Measurements from ENCODE around the gene NTHL1.

Gene NTHL1

GRCh38 chr16:2062801-2063200 lies 15.2 kb upstream of the NTHL1 start:
- DNase-seq = no peak

- no peak for DNase-seq
Measured at GRCh38 chr16:2061526-2061925, 13.9 kb upstream of the NTHL1 start.

- no peak for DNase-seq
Measured at GRCh38 chr16:2061023-2061422, 13.4 kb upstream of the NTHL1 start.

DNA sequence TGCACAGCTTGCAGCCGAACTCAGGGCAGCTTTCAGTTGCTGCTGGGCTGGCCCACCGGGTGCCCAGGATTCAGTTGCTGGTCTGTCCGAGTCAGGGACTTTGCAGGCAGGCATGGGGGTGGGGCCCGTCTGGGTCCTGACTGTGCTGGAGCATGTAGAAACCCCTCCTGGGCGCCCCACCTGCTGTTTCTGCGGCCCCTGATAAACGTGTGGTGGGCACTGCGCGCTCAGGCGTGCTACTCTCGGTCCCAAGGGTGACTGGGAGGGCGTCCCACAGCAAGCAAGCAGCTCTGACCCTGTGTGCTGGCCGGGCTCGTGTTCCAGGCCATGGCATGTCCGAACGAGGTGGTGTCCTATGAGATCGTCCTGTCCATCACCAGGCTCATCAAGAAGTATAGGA lies 12.7 kb upstream of the NTHL1 start:
- DNase-seq = no peak

- no peak for DNase-seq
Measured at GRCh38 chr16:2058872-2059271, 11.2 kb upstream of the NTHL1 start.

- no peak for DNase-seq
Measured at GRCh38 chr16:2058420-2058819, 10.8 kb upstream of the NTHL1 start.

DNA sequence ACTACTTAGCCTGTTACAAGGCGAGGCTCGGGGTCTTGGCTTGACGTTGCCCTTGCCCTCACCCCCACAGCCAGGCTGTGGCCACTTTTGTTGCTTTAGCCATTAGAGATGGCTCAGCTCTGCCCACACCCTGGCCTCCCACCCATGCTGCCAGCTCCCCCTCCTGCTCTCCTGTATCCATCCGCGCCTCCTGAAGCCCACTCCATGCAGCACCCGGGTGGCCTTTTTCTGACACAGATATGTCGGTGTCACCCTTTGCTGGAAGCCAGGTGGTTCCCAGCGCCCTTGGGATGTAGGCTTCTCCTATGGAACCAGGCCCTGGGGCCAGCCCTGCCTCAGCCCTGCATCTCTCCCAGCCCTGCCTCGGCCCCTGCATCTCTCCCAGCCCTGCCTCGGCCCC lies 9.8 kb upstream of the NTHL1 start:
- no peak for DNase-seq

DNA sequence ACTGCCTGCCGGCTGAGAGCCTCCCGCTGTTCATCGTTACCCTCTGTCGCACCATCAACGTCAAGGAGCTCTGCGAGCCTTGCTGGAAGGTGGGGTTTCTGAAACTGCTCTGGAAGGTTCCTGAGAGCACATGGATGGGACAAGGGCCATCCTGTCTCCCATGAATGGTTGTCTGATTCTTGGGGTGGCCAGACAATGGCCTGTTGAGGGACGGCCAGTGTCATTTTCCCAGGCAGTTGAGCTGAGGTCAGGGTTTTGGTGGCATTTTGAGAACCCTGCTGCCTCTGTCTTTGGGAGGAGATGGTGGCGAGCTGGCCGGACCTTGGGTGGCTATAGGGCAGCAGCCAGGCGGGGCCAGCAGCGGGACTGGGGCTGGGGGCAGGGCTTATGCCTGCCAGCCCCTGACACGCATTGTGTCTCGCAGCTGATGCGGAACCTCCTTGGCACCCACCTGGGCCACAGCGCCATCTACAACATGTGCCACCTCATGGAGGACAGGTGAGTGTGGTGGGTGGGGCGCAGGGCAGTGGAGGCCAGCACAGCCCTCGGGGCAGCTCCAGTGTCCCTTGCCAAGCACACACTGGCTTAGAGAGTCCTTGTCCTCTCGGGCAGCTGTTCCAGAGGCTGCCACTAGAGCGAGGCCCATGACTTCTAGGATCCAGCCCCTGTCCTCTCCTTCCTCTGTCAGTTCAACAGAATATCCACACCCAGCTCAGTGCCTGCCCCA lies 9.2 kb upstream of the NTHL1 start:
- DNase-seq = no peak

- DNase-seq = no peak
Measured at GRCh38 chr16:2056077-2056476, 8.4 kb upstream of the NTHL1 start.

DNA sequence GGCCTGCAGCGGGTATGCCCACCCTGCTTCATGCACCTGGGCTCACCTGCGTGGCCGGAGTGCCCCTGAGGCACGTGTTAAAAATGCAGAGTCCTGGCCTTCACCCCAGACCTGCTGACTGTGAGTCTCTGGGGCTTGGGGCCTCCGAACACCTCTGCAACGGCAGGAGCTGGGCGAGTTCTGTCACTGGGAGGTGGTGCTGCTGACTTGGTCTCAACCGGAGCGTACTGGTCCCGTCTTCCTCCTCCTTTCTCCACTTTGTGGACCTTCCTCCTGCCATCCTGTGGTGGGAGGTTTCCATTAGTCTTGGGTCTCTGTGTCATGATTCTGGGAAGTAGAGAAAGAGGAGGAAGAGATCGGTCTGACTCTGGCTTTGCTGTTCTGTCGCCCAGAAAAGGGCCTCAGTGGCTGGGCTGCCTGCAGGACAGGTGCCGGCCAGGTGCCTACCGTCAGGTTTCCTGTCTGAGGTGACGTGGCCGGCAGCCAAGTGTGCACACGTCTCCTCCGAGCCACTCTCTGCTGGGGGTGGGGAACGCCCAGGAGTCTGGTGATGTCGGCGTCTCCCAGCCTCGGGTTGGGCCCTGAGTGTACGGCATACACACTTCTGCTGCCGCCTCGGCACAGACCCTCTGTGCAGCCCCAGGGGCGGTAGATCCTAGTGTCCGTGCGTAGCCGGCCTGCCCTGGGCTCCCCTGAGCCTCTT lies 7.1 kb upstream of the NTHL1 start:
- DNase-seq = no peak

DNA sequence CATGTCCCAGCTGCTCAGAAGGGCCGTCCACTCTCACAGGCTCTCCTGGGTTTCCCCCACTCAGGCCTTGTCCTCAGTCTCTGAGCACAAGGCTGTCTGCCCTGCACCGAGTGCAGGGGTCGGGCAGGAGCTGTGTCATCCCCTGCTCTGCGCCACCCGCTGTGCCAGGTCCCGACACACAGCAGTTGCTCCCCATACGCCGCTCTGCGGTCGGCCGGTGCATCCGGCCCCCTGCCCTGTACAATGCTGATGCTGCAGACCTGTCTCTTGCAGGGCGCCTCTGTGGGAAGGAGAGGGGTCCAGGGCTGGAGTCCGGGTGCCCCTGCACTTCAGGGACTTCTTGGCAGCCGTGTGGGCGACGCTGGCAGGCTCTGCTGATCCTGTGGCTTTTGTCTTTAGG lies 6.3 kb upstream of the NTHL1 start:
- no peak for DNase-seq

- no peak for DNase-seq
Measured at GRCh38 chr16:2053211-2053610, 5.6 kb upstream of the NTHL1 start.

DNA sequence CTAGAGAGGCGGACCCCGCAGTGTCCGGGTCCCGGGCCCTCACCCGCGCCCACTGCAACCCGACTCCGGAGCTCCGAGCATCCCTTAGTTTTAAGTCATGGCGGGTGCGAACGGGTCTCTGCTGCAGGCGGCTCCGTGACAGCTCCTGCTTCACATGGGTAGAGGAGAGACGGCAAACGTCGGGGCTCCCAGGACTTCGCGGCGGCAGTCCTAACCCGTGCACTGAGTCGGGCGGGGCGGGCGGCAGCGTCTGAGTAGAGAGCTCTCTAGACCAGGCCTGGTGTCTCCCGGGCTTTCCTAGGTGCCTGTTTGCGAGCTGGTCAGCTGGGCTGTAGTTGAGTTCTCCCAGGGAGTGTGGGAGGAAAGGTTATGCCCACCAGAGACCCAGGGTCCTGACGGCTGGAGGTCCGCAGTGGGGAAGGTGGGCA lies 496 bp upstream of the NTHL1 start:
- DNase-seq = no peak

GRCh38 chr16:2046893-2047329 lies 723 bp downstream of the NTHL1 start:
- DNase-seq = no peak

DNA sequence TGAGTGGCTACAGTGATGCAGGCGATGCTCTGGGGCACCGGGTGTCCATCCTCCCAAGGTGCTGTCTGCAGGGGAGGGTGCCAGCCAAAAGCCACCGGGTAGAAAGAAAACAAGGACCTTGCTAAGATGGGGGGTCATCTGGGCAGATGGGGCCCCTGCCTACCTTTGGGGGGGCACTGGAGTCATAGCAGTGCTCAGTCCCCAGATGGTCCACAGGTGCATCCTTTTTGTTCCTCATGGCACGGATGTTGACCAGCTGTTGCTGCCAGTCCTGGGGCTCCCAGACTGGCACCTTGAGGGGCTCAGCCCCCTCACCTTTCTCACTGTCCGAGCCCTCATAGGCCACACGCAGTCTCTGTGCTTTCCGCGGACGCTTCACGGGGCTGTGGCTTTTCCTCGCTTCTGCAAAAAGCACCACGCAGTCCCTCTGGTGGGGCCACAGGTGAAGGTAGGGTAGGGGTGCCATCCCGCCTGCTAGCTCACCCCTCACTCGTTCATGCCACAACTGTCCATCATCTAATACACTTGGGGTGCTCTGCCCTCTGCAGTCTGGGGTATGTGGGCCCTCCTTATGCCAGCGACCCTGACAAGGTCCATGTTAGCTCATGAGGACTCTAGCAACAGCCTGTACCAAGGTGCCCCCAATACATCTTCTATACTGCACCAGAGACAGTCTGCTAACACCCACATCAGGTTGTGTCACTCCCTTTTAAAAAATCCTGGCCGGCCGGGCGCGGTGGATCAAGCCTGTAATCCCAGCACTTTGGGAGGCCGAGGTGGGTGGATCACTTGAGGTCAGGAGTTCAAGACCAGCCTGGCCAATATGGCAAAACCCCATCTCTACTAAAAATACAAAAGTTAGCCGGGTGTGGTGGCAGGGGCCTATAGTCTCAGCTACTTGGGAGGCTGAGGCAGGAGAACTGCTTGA lies 1.4 kb downstream of the NTHL1 start:
- no peak for DNase-seq

DNA sequence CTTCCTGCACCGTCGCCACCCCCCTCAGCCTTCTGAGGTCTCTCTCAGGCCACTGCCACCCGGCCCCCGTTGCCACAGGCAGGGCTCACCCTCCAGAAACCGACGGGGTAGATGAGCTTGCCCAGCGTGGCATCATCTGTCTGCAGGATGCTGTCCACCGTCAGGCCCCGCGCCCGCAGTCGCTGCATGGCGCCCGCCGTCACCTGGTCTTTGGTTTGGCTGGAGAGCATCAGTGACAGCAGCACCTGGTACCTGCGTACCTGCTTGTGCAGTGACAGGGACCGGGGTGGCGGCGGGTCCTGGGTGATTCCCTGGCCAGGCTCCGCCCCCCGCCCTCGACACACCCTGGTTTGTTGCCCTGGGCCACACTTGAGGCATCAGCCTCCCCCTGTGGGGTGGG lies 3.1 kb downstream of the NTHL1 start:
- DNase-seq = no peak

GRCh38 chr16:2043667-2044451 lies 3.8 kb downstream of the NTHL1 start:
- no peak for DNase-seq

DNA sequence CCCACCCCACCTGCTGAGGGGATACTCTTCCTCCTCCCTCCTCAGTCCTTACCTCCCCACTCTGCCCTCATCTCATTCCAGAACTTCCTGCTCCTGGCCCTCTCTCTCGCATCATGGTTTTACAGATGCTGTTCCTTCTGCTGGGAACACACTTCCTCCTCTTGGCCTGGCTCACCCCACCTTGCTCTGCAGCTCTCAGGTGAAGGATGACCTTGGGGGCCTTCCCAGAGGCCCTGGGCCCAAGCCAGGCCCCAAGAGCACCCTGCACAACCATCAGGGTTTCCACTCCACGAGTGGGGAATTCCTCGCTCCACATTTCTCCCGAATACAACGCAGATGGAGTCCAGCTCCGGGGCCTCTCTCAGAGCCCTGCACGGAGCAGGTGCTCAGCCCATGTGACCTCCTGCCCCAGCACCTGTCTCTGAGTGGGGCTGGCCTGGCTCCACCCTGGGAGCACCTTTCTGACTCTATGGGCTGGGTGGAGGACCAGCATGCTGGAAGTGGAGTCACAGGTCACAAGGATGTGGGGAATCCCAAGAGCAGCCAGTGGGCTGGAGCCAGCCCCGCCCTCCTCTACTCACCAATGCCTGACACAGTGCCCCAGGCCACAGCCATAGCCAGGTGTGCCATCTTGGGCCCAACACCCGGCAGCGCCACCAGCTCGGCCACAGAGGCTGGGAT lies 4.5 kb downstream of the NTHL1 start:
- no peak for DNase-seq

DNA sequence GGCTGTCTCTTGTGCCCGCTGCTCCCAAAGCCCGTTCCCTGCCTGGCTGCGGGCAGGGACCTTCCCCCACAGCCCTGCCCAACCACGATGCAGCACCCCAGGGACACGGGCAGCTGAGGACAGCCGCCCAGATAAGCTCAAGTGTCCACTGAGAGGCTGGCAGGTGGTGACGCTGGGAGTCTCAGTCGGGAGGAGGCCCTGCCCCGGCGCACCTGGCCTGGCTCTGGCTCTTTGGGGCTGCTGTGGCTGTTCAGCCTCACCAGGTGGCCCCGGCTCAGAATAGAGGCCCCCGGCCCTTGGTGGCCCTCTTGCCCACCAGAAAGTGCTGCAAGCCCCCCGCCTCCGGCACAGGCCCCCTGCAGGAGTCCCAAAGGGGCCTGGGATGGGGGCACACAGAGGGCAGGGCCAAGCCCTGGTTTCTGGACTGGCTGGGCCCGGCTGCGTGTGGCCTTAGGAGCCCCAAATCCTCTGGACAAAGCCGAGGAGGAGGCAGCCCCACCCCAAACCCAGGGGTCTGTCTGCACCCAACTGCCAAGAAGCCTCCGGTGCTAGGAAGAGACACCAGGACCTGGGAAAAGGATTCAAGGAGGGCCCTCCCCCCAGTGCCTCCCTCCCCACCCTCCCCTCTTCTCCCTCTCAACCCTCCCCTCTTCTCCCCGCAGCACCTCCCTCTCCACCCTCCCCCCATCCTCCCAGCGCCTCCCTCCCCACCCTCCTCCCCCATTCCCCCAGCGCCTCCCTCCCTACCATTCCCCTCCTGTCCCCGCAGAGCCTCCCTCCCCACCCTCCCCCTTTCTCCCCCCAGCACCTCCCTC lies 5.3 kb downstream of the NTHL1 start:
- DNase-seq = no peak

DNA sequence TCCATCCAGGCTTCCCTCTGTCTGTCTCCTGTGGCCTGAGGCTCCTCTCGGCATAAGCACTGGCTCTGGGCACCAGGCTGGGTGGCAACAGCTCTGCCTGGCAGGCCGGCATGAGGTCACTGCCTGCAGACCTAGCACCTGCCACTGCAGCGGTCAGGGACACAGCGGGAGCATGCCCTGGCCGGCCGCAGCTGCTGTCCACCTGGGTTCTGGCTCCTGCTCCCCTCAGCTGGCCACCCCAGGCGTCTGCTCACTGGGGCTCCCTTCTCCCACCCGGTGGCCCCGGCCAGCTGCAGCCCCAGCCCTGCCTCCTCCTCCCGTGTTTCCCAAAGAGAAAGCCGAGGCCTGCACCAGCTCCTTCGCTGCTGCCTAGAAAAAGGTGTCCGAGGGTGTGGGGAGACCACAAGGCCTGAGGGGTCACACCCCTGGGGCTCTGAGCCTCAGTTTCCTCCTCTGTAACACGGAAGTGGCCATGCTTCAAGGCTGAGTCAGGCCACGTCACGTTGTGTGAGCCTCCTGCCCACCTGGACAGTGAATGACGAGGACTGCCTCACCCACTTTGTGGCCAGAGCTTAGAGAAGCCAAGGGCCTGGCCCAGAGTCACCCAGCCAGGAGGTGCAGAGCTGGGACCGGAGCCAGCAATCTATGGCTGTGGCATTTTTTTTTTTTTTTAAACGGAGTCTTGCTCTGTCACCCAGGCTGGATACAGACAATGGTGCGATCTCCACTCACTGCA lies 6.7 kb downstream of the NTHL1 start:
- DNase-seq = no peak
